Pancreas (tissue), 10 donors: ENCODE measurements around the gene LITAF. TPM values are rescaled to one million over a fixed set of nuclear protein-coding genes. Genes with fewer than 3 reads are reported as not detected.

Experiments
- ATAC-seq, 4 donors: fragments of 200-7000 bp; cut with Tn5 transposase; one replicate each; pipeline versions ENCODE4 v1.8.0 to v1.9.1; 2020; ENCODE audit warnings: mild to moderate bottlenecking in 4 of 4, moderate library complexity in 4 of 4
- DNase-seq, 6 donors: peaks; one replicate each; pipeline ENCODE4 v3.0.0-alpha.2; 2020
- FAIRE-seq: peaks from 2 replicates; lab custom pipeline; 2012; peaks lifted over from hg19 to GRCh38; lab: Jason Lieb, UNC
- H3K27ac ChIP-seq, 4 donors: fragments of 200-600 bp; sonication (generic); 1 replicate in 3 of 4; 2 replicates in 1 of 4; pipeline versions ENCODE4 v1.5.0 to v1.8.0; 2020
- H3K27me3 ChIP-seq, 4 donors: fragments of 200-600 bp; one replicate each; pipeline ENCODE4 v1.8.0; 2021
- H3K36me3 ChIP-seq, 3 donors: fragments of 200-600 bp; sonication (generic) in 1 of 3; one replicate each; pipeline versions ENCODE4 v1.5.0 to v1.8.0; 2020 to 2021
- H3K4me1 ChIP-seq, 3 donors: fragments of 200-600 bp; one replicate each; pipeline ENCODE4 v1.8.0; 2021
- H3K4me3 ChIP-seq, 4 donors: fragments of 200-600 bp; sonication (generic) in 2 of 4; one replicate each; pipeline versions ENCODE4 v1.5.0 to v1.8.0; 2020 to 2021
- H3K9me3 ChIP-seq, 4 donors: fragments of 200-600 bp; one replicate each; pipeline ENCODE4 v1.8.0; 2021
- CTCF ChIP-seq, 4 donors: fragments of 200-600 bp; sonication (generic) in 3 of 4; IDR thresholded peaks; one replicate each; pipeline versions ENCODE4 v1.5.0 to v1.8.0; 2021; ENCODE audit warnings: antibody characterized with exemption in 4 of 4
- WGBS, 2 donors: extraction: QIAGEN DNeasy Blood & Tissue Kit; methylation state at CpG; one replicate each; pipeline ENCODE4 v1.1.7; 2013; 5-methylcytosine and 5-hydroxymethylcytosine counted together
- intact Hi-C, 3 donors: fragments of 100-400 bp; cut with DNase I; formaldehyde crosslinking; loops; one replicate each; pipeline versions ENCODE4 v1.11.1 to v1.14.2; 2022
- polyA plus RNA-seq, 2 donors: library from polyadenylated mRNA; stranded (reverse); fragments of 200-250 nt; gene quantifications; one replicate each; pipeline ENCODE4 v1.2.3, GENCODE V29; 2013
- total RNA-seq, 6 donors: library from RNA; stranded (reverse); fragmentation: NEBNext Ultra II Directional in 4 of 6; extraction: Animal tissue kit (Norgen Biotek cat#: 25700) in 4 of 6; gene quantifications; one replicate each; pipeline versions ENCODE4 v1.2.1 to v1.2.4, GENCODE V29; 2021 to 2023
- donor health status: healthy with polysubstance abuse.
- donor health status: DM: no; HTN: no; CAD: no; lungs with moderate emphysema.
- donor health status: DM: no; HTN: no; CAD: no.
- donor health status: control.
- donor health status: control.
- donor health status: Bipolar disorder and iron deficiency.
- donor health status: DM: yes; HTN: yes; CAD: no.
- donor health status: DM: no; HTN: no; CAD: no.
- donor health status: DM: no; HTN: no; CAD: no.
- donor health status: DM: yes; HTN: yes; CAD: no.

Gene LITAF
- total and polyA plus RNA-seq, 8 donors: 17.6 to 85.3 (median 32.3) TPM

GRCh38 chr16:11499295-11500089 lies 87.2 kb downstream of the LITAF start:
- WGBS, 2 donors: 73 to 75% methylated on average over 7 of the region's 7 CpGs
- no peak for TF ChIP-seq CTCF (IDR thresholded peaks at IDR 0.05)
- peak in 1 of 6 donors; percentile 49 for DNase-seq
- intact Hi-C loops: no loop called here
- no peak for FAIRE-seq
- H3K4me1 ChIP-seq: peaks cover 13 to 25% (median 19%) of the 10 kb centered on the region in 3 donors
- no peak overlapping the region for H3K27ac ChIP-seq
- H3K27me3 ChIP-seq: no peaks in the 10 kb centered on the region
- ATAC-seq: no peak
- H3K9me3 ChIP-seq: no peaks in the 10 kb centered on the region
- no peaks in the 10 kb centered on the region for H3K36me3 ChIP-seq
- H3K4me3 ChIP-seq: no peak overlapping the region

GRCh38 chr16:11498683-11499082 lies 88.0 kb downstream of the LITAF start:
- Histone ChIP-seq H3K4me3 (no peak overlapping the region), H3K27ac (no peak overlapping the region), H3K27me3 (no peaks in the 10 kb centered on the region), H3K9me3 (no peaks in the 10 kb centered on the region), H3K36me3 (no peaks in the 10 kb centered on the region), H3K4me1 (peaks cover 13 to 25% (median 19%) of the 10 kb centered on the region in 3 donors)
- ATAC-seq (peak in 3 of 4 donors; percentile 6 to 45 (median 26)), DNase-seq (peak in 3 of 6 donors; percentile 36 to 57 (median 53)), FAIRE-seq (no peak)
- WGBS, 2 donors: 34 to 57% methylated on average over 6 of the region's 6 CpGs
- no peak for TF ChIP-seq CTCF (IDR thresholded peaks at IDR 0.05)
- intact Hi-C loops: no loop called here

- intact Hi-C loops: no loop called here
- FAIRE-seq (no peak), ATAC-seq (no peak), DNase-seq (no peak)
- no peak for TF ChIP-seq CTCF (IDR thresholded peaks at IDR 0.05)
- H3K4me3 ChIP-seq: no peak overlapping the region
- H3K27ac ChIP-seq: peak overlapping the region; percentile 56 to 82 (median 64)
- peaks cover 13 to 25% (median 19%) of the 10 kb centered on the region in 3 donors for H3K4me1 ChIP-seq
- H3K9me3 ChIP-seq: no peaks in the 10 kb centered on the region
- 68 to 76% methylated on average over 5 of the region's 5 CpGs for WGBS, 2 donors
- H3K36me3 ChIP-seq: no peaks in the 10 kb centered on the region
- H3K27me3 ChIP-seq: no peaks in the 10 kb centered on the region
These were observed 88.8 kb downstream of the LITAF start for GRCh38 chr16:11497851-11498289.

Other genes starting within 250 kb of the LITAF start
- 1 to 10 TPM in 4 of 6 donors, under 1 TPM in 2; 0.35 to 3.2 (median 1.2) TPM for gene RMI2, start 241.5 kb downstream of the LITAF start, total RNA-seq
- gene RMI2, start 241.5 kb downstream of the LITAF start, polyA plus RNA-seq: 1 to 10 TPM in 1 of 2 donors, under 1 TPM in 1; 0.65 to 1.5 TPM
- 10 to 100 TPM in 1 of 6 donors, 1 to 10 TPM in 5; 3.9 to 10.6 (median 4.5) TPM for gene SNN, start 81.5 kb upstream of the LITAF start, total RNA-seq
- 1 to 10 TPM; 4.0 to 4.6 TPM for gene SNN, start 81.5 kb upstream of the LITAF start, polyA plus RNA-seq
- gene TXNDC11, start 155.9 kb upstream of the LITAF start, total RNA-seq: 10 to 100 TPM; 28.1 to 38.9 (median 35.9) TPM
- 10 to 100 TPM; 54.7 to 80.8 TPM for gene TXNDC11, start 155.9 kb upstream of the LITAF start, polyA plus RNA-seq
- gene ZC3H7A, start 210.3 kb upstream of the LITAF start, total RNA-seq: 10 to 100 TPM; 23.8 to 34.5 (median 30.2) TPM
- gene ZC3H7A, start 210.3 kb upstream of the LITAF start, polyA plus RNA-seq: 10 to 100 TPM; 20.0 to 39.6 TPM